ENCODE measurements around the gene TNFRSF25. TPM values are rescaled to one million over a fixed set of nuclear protein-coding genes. Genes with fewer than 3 reads are reported as not detected.

TNFRSF25 gene
- total RNA-seq, 4 donors from 2014 or later, result 1.0 to 4.2 (median 2.7) TPM

DNA sequence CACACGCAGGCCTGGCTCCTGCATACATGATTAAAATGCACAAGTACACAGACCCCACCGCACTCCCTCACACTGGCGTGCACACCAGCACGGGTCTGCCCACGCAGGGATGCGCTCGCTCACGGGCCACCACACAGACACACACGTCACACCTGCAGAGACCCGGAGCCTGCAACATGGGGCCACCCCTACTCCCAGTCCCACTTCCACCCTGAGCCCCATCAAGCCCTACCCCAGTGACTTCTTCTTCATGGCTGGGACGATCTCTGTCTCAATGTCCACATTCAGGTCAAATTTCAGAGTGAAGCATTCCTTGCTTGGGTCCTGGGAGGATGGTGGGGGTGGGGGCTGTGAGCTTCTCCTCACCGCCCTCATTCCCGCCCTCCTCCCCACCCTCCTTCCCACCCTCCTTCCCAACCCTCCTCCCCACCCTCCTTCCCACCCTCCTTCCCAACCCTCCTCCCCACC lies 8.9 kb upstream of the TNFRSF25 start:
- intact Hi-C loops (cut with DNase I; ENCODE audit: low total_unique reads) (no loop called here), in situ Hi-C loops (cut with MboI; ENCODE audit: low sequenced_read_pairs in 4 of 4) (loop anchor here in 1 of 4 donors (25.0 kb wide), 1 partner anchor 162 kb away; no protein-coding TSS in a partner anchor)
- DNase-seq (no peak), ATAC-seq (no peak)
- H3K27me3 ChIP-seq, result no peaks in the 10 kb centered on the region
- no peaks in the 10 kb centered on the region for H3K9me3 ChIP-seq
- H3K4me3 ChIP-seq, result no peak overlapping the region
- no peak overlapping the region for H3K27ac ChIP-seq
- H3K36me3 ChIP-seq, result no peaks in the 10 kb centered on the region
- TF ChIP-seq POLR2A (IDR thresholded peaks at IDR 0.05), result no peak
- H3K4me1 ChIP-seq, result no peaks in the 10 kb centered on the region

GRCh38 chr1:6473974-6474814 lies 8.2 kb upstream of the TNFRSF25 start:
- TF ChIP-seq CTCF (IDR thresholded peaks at IDR 0.05 in 4 of 5, conservative IDR thresholded peaks at IDR 0.05 in 1 of 5) (no peak), POLR2A (IDR thresholded peaks at IDR 0.05) (no peak)
- Histone ChIP-seq H3K4me1 (no peaks in the 10 kb centered on the region), H3K27ac (no peak overlapping the region), H3K4me3 (no peak overlapping the region), H3K9me3 (no peaks in the 10 kb centered on the region), H3K36me3 (no peaks in the 10 kb centered on the region), H3K27me3 (no peaks in the 10 kb centered on the region)
- intact Hi-C loops (cut with DNase I; ENCODE audit: low total_unique reads), result no loop called here
- DNase-seq (no peak), ATAC-seq (no peak)
- in situ Hi-C loops (cut with MboI; ENCODE audit: low sequenced_read_pairs in 4 of 4), result no loop called here

DNA sequence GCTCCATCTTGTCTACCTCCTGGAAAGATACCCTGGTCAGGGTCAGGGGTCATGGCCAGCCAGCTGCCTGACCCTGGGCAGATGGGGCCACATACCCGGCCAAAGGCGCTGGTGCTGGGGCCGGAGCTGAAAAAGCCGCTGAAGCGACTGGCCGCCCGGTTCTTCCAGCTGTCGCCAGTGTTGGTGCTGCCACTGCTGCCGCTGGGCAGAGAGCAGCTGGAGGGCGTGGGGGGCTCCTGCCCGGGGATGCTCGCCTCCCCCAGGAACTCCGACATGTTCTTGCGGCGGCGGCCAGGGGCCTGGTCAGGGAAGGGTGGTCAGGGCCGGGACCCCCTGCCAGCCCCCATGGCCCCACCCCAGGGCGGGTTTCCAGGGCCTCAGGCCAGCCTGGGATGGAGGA lies 7.2 kb upstream of the TNFRSF25 start:
- Histone ChIP-seq H3K27ac (no peak overlapping the region), H3K4me1 (no peaks in the 10 kb centered on the region), H3K36me3 (no peaks in the 10 kb centered on the region), H3K9me3 (no peaks in the 10 kb centered on the region), H3K27me3 (no peaks in the 10 kb centered on the region), H3K4me3 (no peak overlapping the region)
- intact Hi-C loops (cut with DNase I; ENCODE audit: low total_unique reads), result no loop called here
- in situ Hi-C loops (cut with MboI; ENCODE audit: low sequenced_read_pairs in 4 of 4), result no loop called here
- DNase-seq, result no peak
- TF ChIP-seq CTCF (IDR thresholded peaks at IDR 0.05 in 4 of 5, conservative IDR thresholded peaks at IDR 0.05 in 1 of 5) (no peak), POLR2A (IDR thresholded peaks at IDR 0.05) (no peak)
- no peak for ATAC-seq

- Histone ChIP-seq H3K27me3 (no peaks in the 10 kb centered on the region), H3K36me3 (no peaks in the 10 kb centered on the region), H3K4me1 (no peaks in the 10 kb centered on the region), H3K27ac (no peak overlapping the region), H3K4me3 (no peak overlapping the region), H3K9me3 (no peaks in the 10 kb centered on the region)
- ATAC-seq (no peak), DNase-seq (no peak)
- intact Hi-C loops (cut with DNase I; ENCODE audit: low total_unique reads) (no loop called here), in situ Hi-C loops (cut with MboI; ENCODE audit: low sequenced_read_pairs in 4 of 4) (no loop called here)
- TF ChIP-seq POLR2A (IDR thresholded peaks at IDR 0.05), result no peak
These were observed 6.4 kb upstream of the TNFRSF25 start for GRCh38 chr1:6472391-6472790.

DNA sequence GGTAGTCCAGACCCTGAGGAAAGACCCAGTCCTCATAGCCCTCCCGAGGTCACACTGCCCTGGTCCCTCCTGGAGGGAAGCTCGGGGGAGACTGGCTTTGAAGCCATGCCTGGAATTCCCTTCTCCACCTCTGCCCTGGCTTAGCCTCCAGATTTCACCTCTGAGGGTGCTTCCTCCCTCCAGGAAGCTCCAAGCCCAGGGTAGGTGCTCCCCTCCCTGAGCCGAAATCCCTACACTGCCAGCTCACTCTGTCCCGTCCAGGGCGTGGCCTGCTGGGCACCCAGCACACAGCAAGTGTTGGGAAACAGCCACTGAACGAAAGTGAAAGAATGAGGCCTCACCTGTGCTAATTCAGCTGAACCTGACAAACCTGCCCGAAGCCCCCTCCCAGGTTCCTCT lies 6.0 kb upstream of the TNFRSF25 start:
- TF ChIP-seq POLR2A (IDR thresholded peaks at IDR 0.05) (no peak), CTCF (IDR thresholded peaks at IDR 0.05 in 4 of 5, conservative IDR thresholded peaks at IDR 0.05 in 1 of 5) (no peak)
- no peaks in the 10 kb centered on the region for H3K36me3 ChIP-seq
- no peaks in the 10 kb centered on the region for H3K9me3 ChIP-seq
- in situ Hi-C loops (cut with MboI; ENCODE audit: low sequenced_read_pairs in 4 of 4) (no loop called here), intact Hi-C loops (cut with DNase I; ENCODE audit: low total_unique reads) (no loop called here)
- H3K4me3 ChIP-seq, result no peak overlapping the region
- H3K4me1 ChIP-seq, result no peaks in the 10 kb centered on the region
- no peaks in the 10 kb centered on the region for H3K27me3 ChIP-seq
- DNase-seq (no peak), ATAC-seq (no peak)
- no peak overlapping the region for H3K27ac ChIP-seq

Data from gastrocnemius medialis (tissue), 4 donors.